Keratinocyte (primary cell): Measurements from ENCODE around the gene STUB1. TPM values are rescaled to one million over a fixed set of nuclear protein-coding genes. Genes with fewer than 3 reads are reported as not detected.

Experiments
- DNase-seq: peaks from one replicate; pipeline ENCODE4 v3.0.0-alpha.2; 2011; ENCODE audit warnings: low read depth, missing footprints, low spot score
- FAIRE-seq: peaks from 2 replicates; lab custom pipeline; 2011; peaks lifted over from hg19 to GRCh38; lab: Jason Lieb, UNC
- H2AFZ ChIP-seq: 2 replicates; pipeline ENCODE4 v1.6.0; 2012; ENCODE audit warnings: low read length, control low read depth, inconsistent platforms; ENCODE audit not compliant: control insufficient read depth
- H3K27ac ChIP-seq: 2 replicates; pipeline ENCODE4 v1.5.1; 2011; ENCODE audit warnings: low read length; ENCODE audit not compliant: control insufficient read depth, insufficient read depth
- H3K27me3 ChIP-seq: 3 replicates; pipeline ENCODE4 v1.6.0; 2011; ENCODE audit warnings: low read length; ENCODE audit not compliant: control insufficient read depth, insufficient read depth; ENCODE audit errors: extremely low read depth
- H3K36me3 ChIP-seq, 2 experiments: 2 replicates in 1 of 2; 3 replicates in 1 of 2; pipeline ENCODE4 v1.5.1; 2011; ENCODE audit warnings: low read length in 2 of 2, mild to moderate bottlenecking in 1 of 2; ENCODE audit not compliant: control insufficient read depth in 2 of 2, insufficient read depth in 2 of 2; ENCODE audit errors: extremely low read depth in 1 of 2
- H3K4me1 ChIP-seq: 3 replicates; pipeline ENCODE4 v1.5.1; 2011; ENCODE audit warnings: low read length; ENCODE audit not compliant: control insufficient read depth, insufficient read depth; ENCODE audit errors: extremely low read depth
- H3K4me2 ChIP-seq: 3 replicates; pipeline ENCODE4 v1.6.0; 2011; ENCODE audit warnings: low read depth, low read length; ENCODE audit not compliant: control insufficient read depth, insufficient read depth; ENCODE audit errors: extremely low read depth
- H3K4me3 ChIP-seq, 3 experiments: fragments of 200-600 bp in 1 of 3; sonication (generic) in 1 of 3; 2 replicates in 2 of 3; 3 replicates in 1 of 3; pipeline ENCODE4 v1.5.1; 2011 to 2016; ENCODE audit warnings: low read length in 3 of 3, mild to moderate bottlenecking in 3 of 3, control low read depth in 2 of 3, inconsistent platforms in 1 of 3, low read depth in 1 of 3, mixed read lengths in 1 of 3, mixed run types in 1 of 3, moderate library complexity in 1 of 3; ENCODE audit not compliant: control insufficient read depth in 2 of 3, insufficient read depth in 2 of 3; ENCODE audit errors: extremely low read depth in 1 of 3
- H3K79me2 ChIP-seq: 2 replicates; pipeline ENCODE4 v1.6.0; 2012; ENCODE audit warnings: low read length; ENCODE audit not compliant: control insufficient read depth, insufficient read depth
- H3K9ac ChIP-seq: 3 replicates; pipeline ENCODE4 v1.6.0; 2011; ENCODE audit warnings: low read length; ENCODE audit not compliant: control insufficient read depth, insufficient read depth; ENCODE audit errors: extremely low read depth
- H3K9me1 ChIP-seq: 3 replicates; pipeline ENCODE4 v1.6.0; 2011; ENCODE audit warnings: low read length; ENCODE audit not compliant: control insufficient read depth, insufficient read depth; ENCODE audit errors: extremely low read depth
- H3K9me3 ChIP-seq: 2 replicates; pipeline ENCODE4 v1.5.1; 2012; ENCODE audit warnings: low read depth, low read length; ENCODE audit not compliant: control insufficient read depth
- H4K20me1 ChIP-seq: 3 replicates; pipeline ENCODE4 v1.6.0; 2011; ENCODE audit warnings: low read length; ENCODE audit not compliant: control insufficient read depth, insufficient read depth; ENCODE audit errors: extremely low read depth
- EZH2 ChIP-seq: IDR thresholded peaks from one replicate; pipeline ENCODE4 v1.6.1; 2012; ENCODE audit warnings: inconsistent platforms, mild to moderate bottlenecking, low read length, moderate library complexity
- dilution Hi-C: fragments of 300-500 bp; cut with MboI; formaldehyde crosslinking; loops from one replicate; pipeline ENCODE4 v1.7.0; 2020; ENCODE audit warnings: low sequenced_read_pairs; ENCODE audit not compliant: extremely low pct_ligation_motif_present
- polyA plus RNA-seq, 5 experiments: library from polyadenylated mRNA; depleted of rRNA in 3 of 5; stranded (reverse) in 3 of 5; stranded (forward) in 1 of 5; unstranded in 1 of 5; fragments of >200 nt; gene quantifications; 1 replicate in 1 of 5; 2 replicates in 3 of 5; 3 replicates in 1 of 5; pipeline versions ENCODE4 v1.2.1 to v1.2.3, GENCODE V29; 2011 to 2012; ENCODE audit warnings: missing spikeins in 2 of 5, low read depth in 1 of 5, low replicate concordance in 1 of 5
- TF ChIP-seq, protein P1 (sequence below), 3 experiments: IDR thresholded peaks in 1 of 3; conservative IDR thresholded peaks in 1 of 3; optimal IDR thresholded peaks in 1 of 3; 2 replicates in 2 of 3; 3 replicates in 1 of 3; pipeline versions ENCODE3 to v1.5.1; 2011; ENCODE audit warnings: low read length in 3 of 3, mild to moderate bottlenecking in 3 of 3, moderate library complexity in 2 of 3, control low read depth in 1 of 3, inconsistent platforms in 1 of 3; ENCODE audit not compliant: insufficient read depth in 2 of 3; ENCODE audit errors: extremely low read depth in 1 of 3

The STUB1 gene
- polyA plus RNA-seq, 1 donor (not counting 4 experiments of a cell fraction or from before 2014, with no cell fraction given): 124 TPM

DNA sequence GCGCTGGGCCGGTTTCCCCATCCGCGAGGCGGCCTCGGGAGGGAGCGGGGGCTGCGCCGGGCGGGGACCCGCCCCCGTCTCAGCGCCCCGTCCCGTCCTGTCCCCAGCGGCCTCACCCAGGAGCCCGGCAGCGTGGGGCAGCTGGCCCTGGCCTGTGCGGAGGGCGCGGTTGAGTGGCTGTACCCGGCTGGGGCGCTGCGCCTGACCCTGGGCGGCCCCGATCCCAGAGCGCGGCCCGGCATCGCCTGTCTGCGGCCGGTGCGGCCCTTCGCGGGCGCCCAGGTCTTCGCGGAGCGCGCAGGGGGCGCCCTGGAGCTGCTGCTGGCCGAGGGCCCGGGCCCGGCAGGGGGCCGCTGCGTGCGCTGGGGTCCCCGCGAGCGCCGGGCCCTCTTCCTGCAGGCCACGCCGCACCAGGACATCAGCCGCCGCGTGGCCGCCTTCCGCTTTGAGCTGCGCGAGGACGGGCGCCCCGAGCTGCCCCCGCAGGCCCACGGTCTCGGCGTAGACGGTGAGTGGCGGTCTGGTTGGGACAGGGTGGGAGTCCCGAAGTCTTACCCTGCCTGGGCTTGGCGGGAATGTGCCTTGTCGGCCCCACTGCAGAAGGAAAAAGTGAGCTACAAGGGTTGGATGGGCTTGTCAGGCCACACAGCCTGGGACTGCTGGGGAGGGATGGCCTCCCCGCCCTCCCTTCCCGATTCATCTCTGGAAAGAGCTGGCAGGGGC is 35.4 kb downstream of the STUB1 start:
- H3K4me1 ChIP-seq: peaks cover 31% of the 10 kb centered on the region
- DNase-seq (no peak), FAIRE-seq (no peak)
- H3K79me2 ChIP-seq: peaks cover 8% of the 10 kb centered on the region
- H3K4me3 ChIP-seq: peak overlapping the region; percentile 54 to 72 (median 54)
- H3K27ac ChIP-seq: no peak overlapping the region
- no peaks in the 10 kb centered on the region for H3K9me1 ChIP-seq
- no peak for TF ChIP-seq EZH2
- TF ChIP-seq, protein P1, sequence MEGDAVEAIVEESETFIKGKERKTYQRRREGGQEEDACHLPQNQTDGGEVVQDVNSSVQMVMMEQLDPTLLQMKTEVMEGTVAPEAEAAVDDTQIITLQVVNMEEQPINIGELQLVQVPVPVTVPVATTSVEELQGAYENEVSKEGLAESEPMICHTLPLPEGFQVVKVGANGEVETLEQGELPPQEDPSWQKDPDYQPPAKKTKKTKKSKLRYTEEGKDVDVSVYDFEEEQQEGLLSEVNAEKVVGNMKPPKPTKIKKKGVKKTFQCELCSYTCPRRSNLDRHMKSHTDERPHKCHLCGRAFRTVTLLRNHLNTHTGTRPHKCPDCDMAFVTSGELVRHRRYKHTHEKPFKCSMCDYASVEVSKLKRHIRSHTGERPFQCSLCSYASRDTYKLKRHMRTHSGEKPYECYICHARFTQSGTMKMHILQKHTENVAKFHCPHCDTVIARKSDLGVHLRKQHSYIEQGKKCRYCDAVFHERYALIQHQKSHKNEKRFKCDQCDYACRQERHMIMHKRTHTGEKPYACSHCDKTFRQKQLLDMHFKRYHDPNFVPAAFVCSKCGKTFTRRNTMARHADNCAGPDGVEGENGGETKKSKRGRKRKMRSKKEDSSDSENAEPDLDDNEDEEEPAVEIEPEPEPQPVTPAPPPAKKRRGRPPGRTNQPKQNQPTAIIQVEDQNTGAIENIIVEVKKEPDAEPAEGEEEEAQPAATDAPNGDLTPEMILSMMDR (optimal IDR thresholded peaks at IDR 0.05 in 1 of 3, IDR thresholded peaks at IDR 0.05 in 1 of 3, conservative IDR thresholded peaks at IDR 0.05 in 1 of 3; ENCODE audit: extremely low read depth in 1 of 3, insufficient read depth in 2 of 3, low read length in 3 of 3): peak in 1 of 3 experiments; percentile 38
- dilution Hi-C loops: no loop called here
- peaks cover 10% of the 10 kb centered on the region for H3K27me3 ChIP-seq
- no peaks in the 10 kb centered on the region for H3K9me3 ChIP-seq
- no peaks in the 10 kb centered on the region for H3K36me3 ChIP-seq
- peaks cover 8% of the 10 kb centered on the region for H4K20me1 ChIP-seq
- no peak overlapping the region for H2AFZ ChIP-seq
- H3K9ac ChIP-seq: peak overlapping the region; percentile 52
- H3K4me2 ChIP-seq: peak overlapping the region; percentile 70

DNA sequence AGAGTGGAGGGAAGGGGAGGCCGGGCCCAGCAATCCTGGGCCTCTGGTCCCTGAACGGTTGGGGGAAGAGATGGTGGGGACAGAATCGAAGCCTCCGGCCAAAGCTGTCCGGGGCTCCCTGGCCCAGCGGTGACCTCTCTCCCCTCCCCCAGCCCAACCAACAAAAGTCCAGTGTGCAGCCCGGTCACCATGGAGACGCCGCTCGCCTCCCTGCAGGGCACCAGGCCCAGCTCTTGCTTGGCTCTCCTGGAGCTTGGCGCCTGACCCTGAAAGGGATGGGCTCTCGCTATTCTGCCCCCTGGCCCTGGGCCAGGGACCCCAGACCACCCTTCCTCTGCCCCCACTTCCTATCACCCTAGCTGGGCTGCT is 36.0 kb downstream of the STUB1 start:
- peak overlapping the region; percentile 52 for H3K9ac ChIP-seq

More for the DNA sequence above, 36.0 kb downstream of the STUB1 start:
- no peaks in the 10 kb centered on the region for H3K36me3 ChIP-seq
- no peaks in the 10 kb centered on the region for H3K9me3 ChIP-seq
- peak overlapping the region; percentile 42 to 72 (median 54) for H3K4me3 ChIP-seq
- peaks cover 31% of the 10 kb centered on the region for H3K4me1 ChIP-seq
- H3K79me2 ChIP-seq: peaks cover 8% of the 10 kb centered on the region
- DNase-seq (no peak), FAIRE-seq (no peak)
- H4K20me1 ChIP-seq: peaks cover 8% of the 10 kb centered on the region
- H3K9me1 ChIP-seq: no peaks in the 10 kb centered on the region
- no peak for TF ChIP-seq EZH2
- TF ChIP-seq, protein P1 (optimal IDR thresholded peaks at IDR 0.05 in 1 of 3, IDR thresholded peaks at IDR 0.05 in 1 of 3, conservative IDR thresholded peaks at IDR 0.05 in 1 of 3; ENCODE audit: extremely low read depth in 1 of 3, insufficient read depth in 2 of 3, low read length in 3 of 3): no peak
- H2AFZ ChIP-seq: no peak overlapping the region
- H3K27me3 ChIP-seq: peaks cover 5% of the 10 kb centered on the region
- dilution Hi-C loops: no loop called here
- peak overlapping the region; percentile 70 for H3K4me2 ChIP-seq
- H3K27ac ChIP-seq: no peak overlapping the region
